Activated CD4-positive, alpha-beta T cell treated with anti-CD3 and anti-CD28 coated beads for 24 hours (primary cell): Measurements from ENCODE around the gene TRIM13.
"Not testable (repeated sequence)": the region's sequence is repeated elsewhere in the genome, so short reads cannot be mapped to it uniquely, and the experiment has no call there.

Experiments
- DNase-seq, 2 donors: peaks; one replicate each; pipeline ENCODE4 v3.0.0-alpha.2; 2020; ENCODE audit warnings: low read depth in 2 of 2

The TRIM13 gene

DNA sequence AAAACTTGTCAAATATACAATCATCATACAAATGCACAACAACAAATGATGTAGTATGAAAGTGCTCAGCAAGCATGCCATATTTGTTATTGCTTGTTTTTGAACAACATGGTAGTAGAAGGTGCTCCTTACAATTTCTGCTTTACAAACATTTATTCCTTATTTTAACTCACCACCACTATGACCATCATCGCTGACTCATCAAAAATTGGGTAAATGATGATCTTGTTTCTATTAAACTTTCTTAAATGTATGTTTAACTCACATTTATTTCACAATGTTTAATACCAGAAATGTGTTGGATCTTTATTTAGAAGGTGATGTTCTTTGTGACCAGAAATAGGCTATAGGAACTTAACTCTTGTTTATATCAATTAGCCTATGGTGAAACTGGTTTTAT is 63.9 kb downstream of the TRIM13 start:
- DNase-seq: no peak

DNA sequence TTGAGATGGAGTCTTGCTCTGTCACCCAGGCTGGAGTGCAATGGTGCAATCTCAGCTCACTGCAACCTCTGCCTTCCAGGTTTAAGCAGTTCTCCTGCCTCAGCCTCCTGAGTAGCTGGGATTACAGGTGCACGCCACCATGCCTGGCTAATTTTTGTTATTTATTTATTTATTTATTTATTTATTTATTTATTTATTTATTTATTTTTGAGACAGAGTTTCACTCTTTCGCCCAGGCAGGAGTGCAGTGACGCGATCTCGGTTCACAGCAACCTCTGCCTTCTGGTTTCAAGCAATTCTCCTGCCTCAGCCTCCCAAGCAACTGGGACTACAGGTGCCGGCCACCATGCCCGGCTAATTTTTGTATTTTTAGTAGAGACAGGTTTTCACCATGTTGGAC is 65.5 kb downstream of the TRIM13 start:
- not testable (repeated sequence) for DNase-seq

DNA sequence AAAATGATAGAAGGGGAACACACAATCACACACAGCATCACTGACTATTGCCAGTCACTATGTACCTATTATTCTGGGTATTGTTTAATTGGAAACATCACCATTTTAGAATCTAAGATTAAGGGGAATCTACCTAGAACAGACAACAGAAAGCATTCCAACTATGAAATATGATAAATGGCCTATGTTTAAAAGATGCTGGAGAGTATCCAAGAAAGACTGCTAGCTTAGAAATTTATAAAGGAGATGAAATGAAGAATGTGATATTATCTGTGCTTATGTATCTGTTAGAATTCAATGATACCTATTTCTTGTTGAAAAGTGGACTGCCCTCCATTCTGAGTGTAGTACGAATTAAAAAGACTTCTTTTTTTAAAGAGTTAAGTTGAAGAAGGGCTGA is 68.9 kb downstream of the TRIM13 start:
- no peak for DNase-seq
